ENCODE measurements around the gene CEP85L.
A peak's percentile ranks its signal among the peaks of the same experiment; 100 is the strongest.

The CEP85L gene

DNA sequence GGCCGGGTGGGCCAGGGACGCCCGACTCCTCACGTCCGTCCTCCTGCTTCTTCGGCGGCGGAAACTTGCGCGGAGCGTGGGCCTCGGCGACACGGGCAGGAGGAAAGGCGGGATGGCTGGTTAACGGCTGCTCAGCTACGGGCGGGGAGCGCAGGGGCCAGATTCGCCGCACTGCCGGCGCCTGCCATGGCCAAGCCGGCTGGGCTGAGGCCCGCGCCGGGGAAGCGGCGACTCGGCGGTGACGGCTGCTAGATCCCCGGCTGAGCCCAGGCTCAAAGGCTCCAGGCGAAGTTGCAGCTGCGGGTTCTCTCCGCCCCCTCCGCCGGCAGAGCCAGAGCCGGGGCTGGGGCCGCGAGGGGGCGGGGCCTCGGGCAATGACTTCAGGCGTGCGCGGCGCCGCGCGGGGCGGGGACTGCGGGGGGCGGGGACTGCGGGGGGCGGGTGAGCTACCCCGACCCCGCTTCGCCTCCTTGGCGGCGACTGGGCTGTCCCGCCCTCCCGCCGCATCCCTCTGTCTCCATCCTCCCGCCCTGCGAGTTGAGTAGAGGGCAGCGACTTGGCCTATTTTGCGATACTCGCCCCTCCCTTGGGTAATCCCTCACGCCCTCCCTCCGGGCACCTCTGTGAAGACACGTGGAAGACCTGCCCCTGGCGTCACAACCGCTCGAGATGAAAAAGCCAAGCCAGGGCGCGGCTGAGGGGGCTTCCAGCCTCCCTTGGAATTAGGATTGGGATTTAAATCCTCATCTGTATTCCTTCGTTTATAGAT, at the start of gene CEP85L:
CEP85L (minus strand) TSS at position 310 of the 769 bp plus-strand sequence. CDS start 322 bp downstream, outside the sequence.
- DNase-seq = peak; percentile 91

DNA sequence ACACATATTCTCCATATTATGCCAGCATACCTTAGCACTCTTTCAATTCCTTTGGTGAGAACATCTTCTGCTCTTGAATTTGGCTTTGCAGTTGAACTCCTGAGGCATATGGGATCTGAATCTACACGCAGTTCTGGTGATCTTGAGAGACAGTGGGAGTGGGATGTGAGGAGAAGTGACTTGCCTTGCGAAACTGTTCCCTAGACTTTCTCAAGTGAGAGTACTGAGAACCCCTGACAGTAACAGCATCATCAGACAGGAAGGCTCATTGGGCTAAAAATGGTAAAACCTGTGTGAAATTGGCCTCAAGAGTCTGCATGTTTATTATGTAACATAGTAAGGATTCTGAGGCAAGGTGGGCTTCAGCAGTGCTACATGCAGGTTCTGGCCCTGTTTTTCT, 49.1 kb upstream of the CEP85L start:
- DNase-seq = no peak

- DNase-seq = no peak
Observed at GRCh38 chr6:118697554-118697953, 46.2 kb upstream of the CEP85L start.

DNA sequence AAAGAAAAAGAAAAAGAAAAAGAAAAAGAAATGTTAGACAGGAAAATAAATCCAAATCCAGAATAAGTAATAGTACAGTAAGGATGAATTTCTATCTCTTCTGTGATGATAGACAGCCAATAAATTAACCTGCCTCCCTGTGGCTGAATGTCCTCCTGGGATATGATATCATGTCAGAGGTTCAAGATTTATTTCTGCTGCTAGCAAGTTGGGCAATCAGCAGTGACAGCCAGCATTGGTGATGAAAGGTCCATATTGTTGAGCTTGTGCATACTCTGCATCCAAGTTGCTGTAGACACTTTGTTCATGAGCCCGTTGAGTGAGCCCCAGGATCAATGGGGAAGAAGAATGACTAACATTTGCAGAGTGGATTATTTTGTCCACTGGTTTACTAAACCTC, 44.9 kb upstream of the CEP85L start:
- DNase-seq = no peak

- DNase-seq = no peak
Observed at GRCh38 chr6:118693562-118693961, 42.2 kb upstream of the CEP85L start.

DNA sequence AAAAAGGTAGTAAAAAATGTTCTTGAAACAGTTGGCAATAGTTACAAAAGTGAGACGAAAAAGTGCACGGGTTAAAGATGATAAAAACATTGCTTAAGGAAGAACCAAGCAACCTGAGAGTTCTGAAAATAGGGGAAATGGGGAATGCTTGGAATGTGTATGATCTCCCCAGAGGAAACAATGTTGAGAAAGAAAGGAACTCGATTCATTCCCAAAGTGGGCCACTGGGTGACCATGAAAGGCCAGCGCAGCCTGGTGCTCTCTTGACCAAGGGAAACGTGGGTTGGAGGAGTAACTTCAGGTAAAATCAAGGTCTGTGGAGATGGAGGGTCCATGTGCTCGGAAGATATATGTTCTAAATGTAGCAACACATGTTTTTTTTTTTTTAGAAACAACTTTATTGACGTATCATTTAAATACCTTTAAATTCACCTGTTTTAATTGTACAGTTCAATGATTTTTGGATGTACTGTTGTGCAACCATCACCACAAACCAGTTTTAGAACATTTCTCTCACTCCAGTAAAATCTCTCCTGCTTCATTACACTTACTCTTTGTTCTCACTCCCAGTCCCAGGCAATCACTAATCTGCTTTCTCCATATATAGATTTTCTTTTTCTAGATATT, 34.5 kb upstream of the CEP85L start:
- no peak for DNase-seq

DNA sequence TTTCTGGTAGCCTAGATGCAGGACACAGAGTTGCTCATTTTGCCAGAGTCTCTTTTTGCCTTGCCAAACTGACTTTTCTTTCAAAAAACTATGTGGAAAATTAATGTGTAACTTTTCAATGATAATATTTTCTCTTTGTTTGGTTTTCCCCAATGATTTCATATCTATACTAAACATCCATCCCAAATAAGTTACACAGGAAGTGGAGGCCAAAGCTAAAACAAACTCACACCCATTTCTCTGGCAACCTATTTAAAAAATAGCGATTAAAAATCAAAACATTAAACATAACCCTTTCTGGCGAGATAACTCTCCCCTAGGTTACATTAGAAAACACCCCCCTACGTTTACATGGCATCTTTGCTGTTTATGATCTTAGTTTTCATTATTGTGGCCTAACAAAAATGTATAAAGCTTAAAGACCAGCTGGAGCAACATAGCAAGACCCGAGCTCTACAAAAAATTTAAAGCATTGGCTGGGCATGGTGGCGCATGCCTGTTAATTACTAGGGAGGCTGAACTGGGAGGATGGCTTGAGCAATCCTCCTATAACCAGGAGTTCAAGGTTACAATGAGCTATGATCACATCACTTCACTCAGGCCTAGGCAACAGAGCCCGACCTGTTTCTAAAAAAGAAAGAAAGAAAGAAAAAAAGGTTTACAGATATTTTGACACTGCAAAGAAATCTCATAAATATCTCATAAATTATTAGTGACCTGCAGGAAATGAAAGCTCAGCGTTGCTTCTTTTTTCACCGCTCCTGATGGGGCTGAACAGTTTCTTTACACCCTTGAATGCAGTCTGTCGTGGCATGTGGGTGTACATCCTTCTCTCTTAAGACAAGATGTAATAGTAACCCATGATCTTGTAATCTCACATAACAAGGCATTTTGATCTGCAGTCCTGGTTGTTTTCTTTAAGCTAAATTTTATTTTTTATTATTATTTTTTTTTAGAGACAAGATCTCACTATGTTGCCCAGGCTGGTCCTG, 32.8 kb upstream of the CEP85L start:
- no peak for DNase-seq

- no peak for DNase-seq
Observed at GRCh38 chr6:118680452-118681095, 29.2 kb upstream of the CEP85L start.

DNA sequence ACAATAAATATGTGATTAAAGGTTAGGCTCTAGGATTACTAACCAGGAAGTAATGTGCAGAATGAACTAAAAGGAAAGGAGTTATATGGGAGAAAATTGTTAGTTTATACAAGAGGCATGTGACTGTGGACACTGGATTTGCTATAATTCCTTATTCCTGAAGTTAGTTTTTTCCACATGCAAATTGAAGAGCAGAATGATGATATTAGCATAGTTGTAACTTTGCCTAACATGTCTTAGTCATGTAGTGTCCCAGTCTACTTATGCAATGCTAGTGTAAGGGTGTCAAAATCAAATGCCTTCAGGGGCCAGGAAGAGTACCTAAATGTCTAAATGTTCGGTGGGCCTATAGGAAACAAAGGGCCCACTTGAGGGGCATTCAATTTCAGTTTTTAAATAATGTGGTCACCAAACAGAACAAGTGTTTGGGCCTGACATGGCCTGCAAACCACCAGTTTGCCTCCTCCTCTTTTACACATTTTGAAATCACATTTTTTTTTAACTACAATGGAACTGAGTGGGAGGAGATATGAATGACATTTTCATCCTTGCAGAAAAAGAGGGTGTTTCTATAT, 28.0 kb upstream of the CEP85L start:
- DNase-seq = no peak

GRCh38 chr6:118678866-118679265, 27.5 kb upstream of the CEP85L start:
- DNase-seq = no peak

DNA sequence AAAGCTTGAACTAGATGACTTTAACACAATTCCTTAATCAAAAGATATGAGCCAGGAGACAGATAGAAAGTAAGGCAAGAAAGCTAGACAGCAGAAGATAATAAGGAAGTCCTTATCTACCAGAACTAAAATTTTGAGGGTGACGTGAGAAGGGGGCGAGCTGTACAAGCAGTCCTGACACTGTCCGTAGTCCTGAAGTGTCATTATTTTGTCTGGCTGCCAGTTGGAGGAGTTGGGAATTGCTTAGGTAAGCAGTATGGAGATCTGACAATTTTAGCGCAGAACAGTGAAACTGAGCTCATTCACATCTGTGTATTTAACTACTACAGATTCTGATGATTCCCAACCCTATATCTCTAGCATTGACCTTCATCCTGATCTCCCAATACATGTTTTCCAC, 25.8 kb upstream of the CEP85L start:
- DNase-seq = no peak

DNA sequence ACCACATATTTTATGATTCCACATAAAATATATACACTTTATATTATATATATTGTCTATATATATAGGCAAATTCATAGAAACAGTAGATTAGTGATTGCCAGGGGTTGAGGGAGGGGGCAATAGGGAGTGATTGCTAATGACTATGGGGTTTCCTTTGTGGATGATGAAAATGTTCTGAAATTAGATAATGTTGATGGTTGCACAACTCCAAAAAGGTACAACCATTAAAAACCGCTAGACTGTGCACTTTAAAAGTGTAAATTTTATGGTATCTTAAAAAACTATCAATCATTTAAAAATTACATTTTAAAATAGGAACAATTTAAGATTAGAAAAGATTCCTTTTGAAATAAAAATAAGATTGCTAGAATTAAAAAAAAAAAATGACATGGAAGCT, 23.8 kb upstream of the CEP85L start:
- no peak for DNase-seq

DNA sequence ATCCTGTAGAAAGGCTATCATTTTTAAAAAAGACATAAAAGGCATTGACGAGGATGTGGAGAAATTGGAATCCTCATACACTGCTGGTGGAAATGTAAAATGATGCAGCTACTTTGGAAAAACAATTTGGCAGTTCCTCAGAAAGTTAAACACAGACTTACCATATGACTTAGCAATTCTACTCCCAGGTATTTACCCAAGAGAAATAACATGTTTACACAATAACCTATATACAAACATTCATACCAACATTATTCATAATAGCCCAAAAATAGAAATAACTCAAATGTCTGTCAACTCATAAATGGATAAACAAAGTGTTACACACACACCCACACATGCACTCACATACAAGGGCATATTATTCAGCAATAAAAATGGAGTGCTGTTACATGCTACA, 23.4 kb upstream of the CEP85L start:
- DNase-seq = no peak

DNA sequence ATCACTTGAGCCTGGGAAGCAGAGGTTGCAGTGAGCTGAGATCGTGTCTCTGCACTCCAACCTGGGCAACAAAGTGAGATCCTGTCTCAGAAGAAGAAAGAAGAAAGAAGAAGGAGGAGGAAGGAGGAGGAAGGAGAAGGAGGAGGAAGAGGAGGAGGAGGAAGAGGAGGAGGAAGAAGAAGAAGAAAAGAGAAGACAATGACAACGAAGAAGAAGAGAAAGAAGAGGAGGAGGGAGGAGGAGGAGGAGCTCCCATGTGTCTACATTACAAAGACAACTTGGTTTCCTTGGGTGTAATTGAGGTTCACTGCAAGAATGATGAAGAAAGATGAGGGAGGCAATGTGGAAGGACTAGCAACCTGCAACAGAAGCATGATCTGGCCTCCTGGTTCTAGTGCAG, 21.3 kb upstream of the CEP85L start:
- DNase-seq = no peak

- DNase-seq = no peak
Observed at GRCh38 chr6:118669561-118669960, 18.2 kb upstream of the CEP85L start.

- no peak for DNase-seq
Observed at GRCh38 chr6:118668761-118669385, 17.5 kb upstream of the CEP85L start.

GRCh38 chr6:118667988-118668387, 16.6 kb upstream of the CEP85L start:
- no peak for DNase-seq

DNA sequence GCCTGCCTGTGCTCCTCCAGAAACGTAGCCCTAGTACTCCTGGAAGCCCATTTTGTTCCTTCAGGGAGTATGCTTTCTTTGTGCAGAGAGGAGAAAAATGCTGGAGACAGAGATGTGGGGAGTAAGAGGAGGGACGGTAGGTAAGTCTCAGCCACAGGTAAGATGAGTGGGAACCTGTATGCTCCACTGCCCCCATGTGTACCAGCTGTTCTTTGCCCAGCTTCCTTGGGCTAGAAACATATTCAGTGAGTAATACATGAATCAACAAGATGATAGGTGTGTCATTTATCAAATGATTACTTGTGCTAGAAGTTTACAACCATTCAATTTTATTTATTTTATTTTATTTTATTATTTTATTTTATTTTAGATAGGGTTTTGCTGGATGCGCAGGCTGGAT, 13.6 kb upstream of the CEP85L start:
- peak; percentile 41 for DNase-seq

- DNase-seq = no peak
Observed at GRCh38 chr6:118663993-118664985, 12.9 kb upstream of the CEP85L start.

DNA sequence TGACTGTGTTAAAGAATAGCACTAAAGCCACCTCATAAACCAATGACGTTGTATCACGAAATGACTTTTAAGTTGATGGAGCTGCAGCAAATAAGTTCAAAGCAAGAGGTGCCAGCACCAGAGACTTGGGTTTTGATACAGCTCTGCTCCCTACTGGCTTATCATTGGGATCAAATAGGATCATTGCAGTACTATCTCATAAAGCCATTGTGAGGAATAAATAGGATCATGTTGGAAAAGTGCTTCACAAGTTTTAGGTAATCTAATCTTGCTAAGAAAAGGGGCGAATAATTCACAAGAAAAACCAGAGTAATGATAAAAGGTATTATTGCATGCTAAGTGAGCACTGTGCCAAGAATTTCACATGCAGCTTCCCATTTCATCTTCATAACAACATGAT, 10.4 kb upstream of the CEP85L start:
- no peak for DNase-seq

DNA sequence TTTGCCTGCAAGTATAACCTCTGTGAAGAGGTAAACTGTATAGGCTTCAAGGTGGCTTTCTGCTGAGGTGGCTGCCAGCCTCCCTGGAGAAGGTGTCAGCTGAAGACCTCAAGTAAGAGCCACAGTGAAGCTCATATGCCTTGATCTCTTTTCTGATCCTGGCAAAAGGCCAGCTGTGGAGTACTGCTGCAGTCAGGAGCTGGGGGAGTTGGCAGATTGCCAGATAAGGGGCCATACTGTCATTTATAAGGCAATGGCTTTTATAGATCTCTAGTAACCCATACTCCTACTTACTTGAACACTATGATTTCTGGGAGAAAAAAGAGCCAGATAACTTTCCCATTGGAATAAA, 8.8 kb upstream of the CEP85L start:
- peak; percentile 80 for DNase-seq

All from CD4-positive, alpha-beta T cell treated with Interleukin-10 for 1 hour (primary cell).